HL-60 (cell line): ENCODE results near the gene CYP1A1.

Source experiments
- DNase-seq, 2 experiments: peaks; one replicate each; pipeline ENCODE4 v3.0.0-alpha.2; 2010 to 2020; ENCODE audit warnings: low read depth in 1 of 2, low spot score in 1 of 2
- H3K27ac ChIP-seq: fragments of 250-450 bp; sonication (Bioruptor Pico); replicated peaks from 2 replicates; pipeline ENCODE4 v1.5.1; 2020; ENCODE audit warnings: mild to moderate bottlenecking, moderate library complexity
- H3K27me3 ChIP-seq: fragments of 250-450 bp; sonication (Bioruptor Pico); 2 replicates; pipeline ENCODE4 v1.5.1; 2021; ENCODE audit warnings: mild to moderate bottlenecking, moderate library complexity; ENCODE audit not compliant: insufficient read depth, poor library complexity, severe bottlenecking
- H3K4me3 ChIP-seq: replicated peaks from 2 replicates; pipeline ENCODE4 v1.5.1; 2011; ENCODE audit warnings: mild to moderate bottlenecking, control low read depth, low read length; ENCODE audit not compliant: insufficient read depth
- GABPA ChIP-seq: IDR thresholded peaks from 2 replicates; pipeline ENCODE4 v1.6.1; 2012; ENCODE audit warnings: low read depth
- POLR2AphosphoS5 ChIP-seq: IDR thresholded peaks from 2 replicates; pipeline ENCODE4 v1.6.1; 2012; ENCODE audit warnings: low read depth
- SPI1 ChIP-seq: IDR thresholded peaks from 2 replicates; pipeline ENCODE4 v1.6.1; 2012; ENCODE audit warnings: low read depth, mild to moderate bottlenecking, borderline replicate concordance
- long read RNA-seq: library from polyadenylated mRNA; unstranded; transcript quantifications from one replicate; pipeline ENCODE4 v2.0.0, GENCODE V29; 2020
- TF ChIP-seq, protein P1 (sequence below): IDR thresholded peaks from 2 replicates; pipeline ENCODE4 v1.6.1; 2012; ENCODE audit warnings: low read depth; ENCODE audit not compliant: insufficient replicate concordance
- TF ChIP-seq, protein P2 (sequence below): IDR thresholded peaks from one replicate; pipeline ENCODE4 v1.5.1; 2011; ENCODE audit warnings: low read length, control low read depth, inconsistent platforms; ENCODE audit not compliant: insufficient read depth

Gene CYP1A1, protein sequence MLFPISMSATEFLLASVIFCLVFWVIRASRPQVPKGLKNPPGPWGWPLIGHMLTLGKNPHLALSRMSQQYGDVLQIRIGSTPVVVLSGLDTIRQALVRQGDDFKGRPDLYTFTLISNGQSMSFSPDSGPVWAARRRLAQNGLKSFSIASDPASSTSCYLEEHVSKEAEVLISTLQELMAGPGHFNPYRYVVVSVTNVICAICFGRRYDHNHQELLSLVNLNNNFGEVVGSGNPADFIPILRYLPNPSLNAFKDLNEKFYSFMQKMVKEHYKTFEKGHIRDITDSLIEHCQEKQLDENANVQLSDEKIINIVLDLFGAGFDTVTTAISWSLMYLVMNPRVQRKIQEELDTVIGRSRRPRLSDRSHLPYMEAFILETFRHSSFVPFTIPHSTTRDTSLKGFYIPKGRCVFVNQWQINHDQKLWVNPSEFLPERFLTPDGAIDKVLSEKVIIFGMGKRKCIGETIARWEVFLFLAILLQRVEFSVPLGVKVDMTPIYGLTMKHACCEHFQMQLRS
- long read RNA-seq, partial matches to known transcripts, result 0 of 2 reads
- long read RNA-seq, other reads (novel, unspliced or antisense), result 2 of 2 reads

DNA sequence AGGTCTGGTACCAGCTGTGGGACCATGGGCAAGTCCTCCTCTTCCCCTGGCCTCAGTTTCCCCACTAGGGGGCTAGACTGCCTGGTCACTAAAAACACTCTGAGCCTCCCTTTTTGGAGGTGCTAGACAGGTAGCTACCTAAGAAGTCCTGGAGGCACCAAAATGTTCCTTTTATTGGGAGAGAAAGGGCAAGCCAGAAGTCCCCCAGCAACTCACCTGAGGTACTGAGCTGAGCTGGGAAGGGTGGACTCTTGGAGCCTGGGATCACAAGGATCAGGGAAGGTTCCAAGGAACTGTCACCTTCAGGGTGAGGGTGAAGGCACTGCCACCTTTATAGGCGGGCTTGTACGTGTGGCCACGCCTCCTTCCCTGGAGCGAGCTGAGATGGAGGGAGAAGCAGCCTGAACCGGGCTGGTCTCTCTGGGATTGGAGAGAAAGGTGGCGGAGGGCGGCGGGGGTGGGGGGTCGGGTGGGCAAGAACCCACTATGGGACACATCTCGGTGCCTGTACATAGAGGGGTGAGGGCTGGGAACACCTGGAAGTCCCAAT lies at the start of gene CYP1A1:
Gene CYP1A1 (minus strand): TSS at position 304 of the 550 bp plus-strand sequence. CDS start 2,431 bp downstream, outside the sequence.
- H3K27me3 ChIP-seq, result peaks cover 23% of the 10 kb centered on the region
- H3K27ac ChIP-seq, result no peak within 1 kb of the TSS
- no peak for DNase-seq
- peak within 1 kb of the TSS; percentile 48 for H3K4me3 ChIP-seq
- TF ChIP-seq, protein P1, sequence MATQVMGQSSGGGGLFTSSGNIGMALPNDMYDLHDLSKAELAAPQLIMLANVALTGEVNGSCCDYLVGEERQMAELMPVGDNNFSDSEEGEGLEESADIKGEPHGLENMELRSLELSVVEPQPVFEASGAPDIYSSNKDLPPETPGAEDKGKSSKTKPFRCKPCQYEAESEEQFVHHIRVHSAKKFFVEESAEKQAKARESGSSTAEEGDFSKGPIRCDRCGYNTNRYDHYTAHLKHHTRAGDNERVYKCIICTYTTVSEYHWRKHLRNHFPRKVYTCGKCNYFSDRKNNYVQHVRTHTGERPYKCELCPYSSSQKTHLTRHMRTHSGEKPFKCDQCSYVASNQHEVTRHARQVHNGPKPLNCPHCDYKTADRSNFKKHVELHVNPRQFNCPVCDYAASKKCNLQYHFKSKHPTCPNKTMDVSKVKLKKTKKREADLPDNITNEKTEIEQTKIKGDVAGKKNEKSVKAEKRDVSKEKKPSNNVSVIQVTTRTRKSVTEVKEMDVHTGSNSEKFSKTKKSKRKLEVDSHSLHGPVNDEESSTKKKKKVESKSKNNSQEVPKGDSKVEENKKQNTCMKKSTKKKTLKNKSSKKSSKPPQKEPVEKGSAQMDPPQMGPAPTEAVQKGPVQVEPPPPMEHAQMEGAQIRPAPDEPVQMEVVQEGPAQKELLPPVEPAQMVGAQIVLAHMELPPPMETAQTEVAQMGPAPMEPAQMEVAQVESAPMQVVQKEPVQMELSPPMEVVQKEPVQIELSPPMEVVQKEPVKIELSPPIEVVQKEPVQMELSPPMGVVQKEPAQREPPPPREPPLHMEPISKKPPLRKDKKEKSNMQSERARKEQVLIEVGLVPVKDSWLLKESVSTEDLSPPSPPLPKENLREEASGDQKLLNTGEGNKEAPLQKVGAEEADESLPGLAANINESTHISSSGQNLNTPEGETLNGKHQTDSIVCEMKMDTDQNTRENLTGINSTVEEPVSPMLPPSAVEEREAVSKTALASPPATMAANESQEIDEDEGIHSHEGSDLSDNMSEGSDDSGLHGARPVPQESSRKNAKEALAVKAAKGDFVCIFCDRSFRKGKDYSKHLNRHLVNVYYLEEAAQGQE, result no peak
- TF ChIP-seq, protein P2, sequence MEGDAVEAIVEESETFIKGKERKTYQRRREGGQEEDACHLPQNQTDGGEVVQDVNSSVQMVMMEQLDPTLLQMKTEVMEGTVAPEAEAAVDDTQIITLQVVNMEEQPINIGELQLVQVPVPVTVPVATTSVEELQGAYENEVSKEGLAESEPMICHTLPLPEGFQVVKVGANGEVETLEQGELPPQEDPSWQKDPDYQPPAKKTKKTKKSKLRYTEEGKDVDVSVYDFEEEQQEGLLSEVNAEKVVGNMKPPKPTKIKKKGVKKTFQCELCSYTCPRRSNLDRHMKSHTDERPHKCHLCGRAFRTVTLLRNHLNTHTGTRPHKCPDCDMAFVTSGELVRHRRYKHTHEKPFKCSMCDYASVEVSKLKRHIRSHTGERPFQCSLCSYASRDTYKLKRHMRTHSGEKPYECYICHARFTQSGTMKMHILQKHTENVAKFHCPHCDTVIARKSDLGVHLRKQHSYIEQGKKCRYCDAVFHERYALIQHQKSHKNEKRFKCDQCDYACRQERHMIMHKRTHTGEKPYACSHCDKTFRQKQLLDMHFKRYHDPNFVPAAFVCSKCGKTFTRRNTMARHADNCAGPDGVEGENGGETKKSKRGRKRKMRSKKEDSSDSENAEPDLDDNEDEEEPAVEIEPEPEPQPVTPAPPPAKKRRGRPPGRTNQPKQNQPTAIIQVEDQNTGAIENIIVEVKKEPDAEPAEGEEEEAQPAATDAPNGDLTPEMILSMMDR, result no peak
- TF ChIP-seq SPI1, result no peak
- no peak for TF ChIP-seq POLR2AphosphoS5
- no peak for TF ChIP-seq GABPA

DNA sequence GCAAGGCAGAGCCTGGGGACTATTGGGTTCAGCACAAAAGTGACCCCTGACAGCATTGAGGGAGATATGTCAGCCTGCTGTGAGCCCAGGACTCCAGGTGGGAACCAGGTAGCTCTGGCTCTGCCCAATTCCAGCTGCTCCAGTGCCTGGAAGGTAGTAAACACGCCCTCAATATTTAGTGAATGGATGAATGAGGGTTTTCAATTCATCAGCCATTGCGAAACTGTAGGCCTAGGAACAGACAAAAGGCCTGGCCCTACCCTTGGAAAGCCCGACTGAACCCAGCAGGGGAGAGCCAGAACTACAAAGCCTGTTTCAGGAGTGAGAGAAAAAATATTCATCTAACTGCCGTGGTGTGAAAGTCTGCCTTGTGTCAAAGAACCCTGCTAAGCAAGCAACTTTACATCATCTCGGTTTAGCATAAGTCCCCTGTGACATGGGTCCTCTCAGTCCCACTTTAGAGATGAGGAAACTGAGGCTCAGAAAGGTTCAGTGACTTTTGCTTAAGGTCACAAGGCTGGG lies 48.5 kb upstream of the CYP1A1 start:
- Histone ChIP-seq H3K4me3 (no peak overlapping the region), H3K27me3 (no peaks in the 10 kb centered on the region), H3K27ac (peak overlapping the region; percentile 11; the same call in 1 of the 2 replicates)
- no peak for DNase-seq
- TF ChIP-seq GABPA (no peak), SPI1 (no peak), POLR2AphosphoS5 (no peak)
- TF ChIP-seq, protein P1, result no peak
- TF ChIP-seq, protein P2, result no peak

DNA sequence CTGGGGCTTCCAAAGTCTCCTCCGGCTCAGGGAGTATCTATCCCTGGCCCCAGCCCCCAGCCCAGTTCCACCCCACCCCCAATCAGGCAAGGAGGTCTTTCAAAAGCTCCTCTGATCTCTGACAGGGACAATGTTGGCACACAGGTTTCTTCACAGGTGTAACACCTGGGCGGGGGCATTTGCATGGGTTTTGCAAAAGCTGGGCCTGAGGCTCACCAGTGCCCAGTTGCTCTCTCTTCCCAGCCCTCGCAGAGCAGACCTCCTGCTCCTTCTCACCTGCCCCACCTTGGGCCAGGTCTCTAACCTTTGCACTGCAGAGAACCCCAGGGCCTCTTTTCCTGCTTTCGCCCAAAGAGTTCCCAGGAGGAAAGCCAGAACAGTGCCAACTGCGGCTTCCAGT lies 48.0 kb upstream of the CYP1A1 start:
- H3K27me3 ChIP-seq, result no peaks in the 10 kb centered on the region
- TF ChIP-seq POLR2AphosphoS5, result no peak
- TF ChIP-seq, protein P1, result no peak
- TF ChIP-seq SPI1, result no peak
- TF ChIP-seq, protein P2, result no peak
- TF ChIP-seq GABPA, result no peak
- H3K27ac ChIP-seq, result peak overlapping the region; percentile 11; the same call in 1 of the 2 replicates
- H3K4me3 ChIP-seq, result no peak overlapping the region
- DNase-seq, result no peak
